Keratinocyte (primary cell): Measurements from ENCODE around the gene FKBP14. TPM values are rescaled to one million over a fixed set of nuclear protein-coding genes. Genes with fewer than 3 reads are reported as not detected.

Experiments used
- DNase-seq: peaks from one replicate; pipeline ENCODE4 v3.0.0-alpha.2; 2011; ENCODE audit warnings: low read depth, missing footprints, low spot score
- FAIRE-seq: peaks from 2 replicates; lab custom pipeline; 2011; peaks lifted over from hg19 to GRCh38; lab: Jason Lieb, UNC
- H2AFZ ChIP-seq: 2 replicates; pipeline ENCODE4 v1.6.0; 2012; ENCODE audit warnings: low read length, control low read depth, inconsistent platforms; ENCODE audit not compliant: control insufficient read depth
- H3K27ac ChIP-seq: 2 replicates; pipeline ENCODE4 v1.5.1; 2011; ENCODE audit warnings: low read length; ENCODE audit not compliant: control insufficient read depth, insufficient read depth
- H3K27me3 ChIP-seq: 3 replicates; pipeline ENCODE4 v1.6.0; 2011; ENCODE audit warnings: low read length; ENCODE audit not compliant: control insufficient read depth, insufficient read depth; ENCODE audit errors: extremely low read depth
- H3K36me3 ChIP-seq, 2 experiments: 2 replicates in 1 of 2; 3 replicates in 1 of 2; pipeline ENCODE4 v1.5.1; 2011; ENCODE audit warnings: low read length in 2 of 2, mild to moderate bottlenecking in 1 of 2; ENCODE audit not compliant: control insufficient read depth in 2 of 2, insufficient read depth in 2 of 2; ENCODE audit errors: extremely low read depth in 1 of 2
- H3K4me1 ChIP-seq: 3 replicates; pipeline ENCODE4 v1.5.1; 2011; ENCODE audit warnings: low read length; ENCODE audit not compliant: control insufficient read depth, insufficient read depth; ENCODE audit errors: extremely low read depth
- H3K4me2 ChIP-seq: 3 replicates; pipeline ENCODE4 v1.6.0; 2011; ENCODE audit warnings: low read depth, low read length; ENCODE audit not compliant: control insufficient read depth, insufficient read depth; ENCODE audit errors: extremely low read depth
- H3K4me3 ChIP-seq, 3 experiments: fragments of 200-600 bp in 1 of 3; sonication (generic) in 1 of 3; 2 replicates in 2 of 3; 3 replicates in 1 of 3; pipeline ENCODE4 v1.5.1; 2011 to 2016; ENCODE audit warnings: low read length in 3 of 3, mild to moderate bottlenecking in 3 of 3, control low read depth in 2 of 3, inconsistent platforms in 1 of 3, low read depth in 1 of 3, mixed read lengths in 1 of 3, mixed run types in 1 of 3, moderate library complexity in 1 of 3; ENCODE audit not compliant: control insufficient read depth in 2 of 3, insufficient read depth in 2 of 3; ENCODE audit errors: extremely low read depth in 1 of 3
- H3K79me2 ChIP-seq: 2 replicates; pipeline ENCODE4 v1.6.0; 2012; ENCODE audit warnings: low read length; ENCODE audit not compliant: control insufficient read depth, insufficient read depth
- H3K9ac ChIP-seq: 3 replicates; pipeline ENCODE4 v1.6.0; 2011; ENCODE audit warnings: low read length; ENCODE audit not compliant: control insufficient read depth, insufficient read depth; ENCODE audit errors: extremely low read depth
- H3K9me1 ChIP-seq: 3 replicates; pipeline ENCODE4 v1.6.0; 2011; ENCODE audit warnings: low read length; ENCODE audit not compliant: control insufficient read depth, insufficient read depth; ENCODE audit errors: extremely low read depth
- H3K9me3 ChIP-seq: 2 replicates; pipeline ENCODE4 v1.5.1; 2012; ENCODE audit warnings: low read depth, low read length; ENCODE audit not compliant: control insufficient read depth
- H4K20me1 ChIP-seq: 3 replicates; pipeline ENCODE4 v1.6.0; 2011; ENCODE audit warnings: low read length; ENCODE audit not compliant: control insufficient read depth, insufficient read depth; ENCODE audit errors: extremely low read depth
- CTCF ChIP-seq, 3 experiments: IDR thresholded peaks in 1 of 3; conservative IDR thresholded peaks in 1 of 3; optimal IDR thresholded peaks in 1 of 3; 2 replicates in 2 of 3; 3 replicates in 1 of 3; pipeline versions ENCODE3 to v1.5.1; 2011; ENCODE audit warnings: low read length in 3 of 3, mild to moderate bottlenecking in 3 of 3, moderate library complexity in 2 of 3, control low read depth in 1 of 3, inconsistent platforms in 1 of 3; ENCODE audit not compliant: insufficient read depth in 2 of 3; ENCODE audit errors: extremely low read depth in 1 of 3
- EZH2 ChIP-seq: IDR thresholded peaks from one replicate; pipeline ENCODE4 v1.6.1; 2012; ENCODE audit warnings: inconsistent platforms, mild to moderate bottlenecking, low read length, moderate library complexity
- dilution Hi-C: fragments of 300-500 bp; cut with MboI; formaldehyde crosslinking; loops from one replicate; pipeline ENCODE4 v1.7.0; 2020; ENCODE audit warnings: low sequenced_read_pairs; ENCODE audit not compliant: extremely low pct_ligation_motif_present
- polyA plus RNA-seq, 5 experiments: library from polyadenylated mRNA; depleted of rRNA in 3 of 5; stranded (reverse) in 3 of 5; stranded (forward) in 1 of 5; unstranded in 1 of 5; fragments of >200 nt; gene quantifications; 1 replicate in 1 of 5; 2 replicates in 3 of 5; 3 replicates in 1 of 5; pipeline versions ENCODE4 v1.2.1 to v1.2.3, GENCODE V29; 2011 to 2012; ENCODE audit warnings: missing spikeins in 2 of 5, low read depth in 1 of 5, low replicate concordance in 1 of 5

FKBP14 gene
- polyA plus RNA-seq, 1 donor (not counting 4 experiments of a cell fraction or from before 2014, with no cell fraction given) = 24.5 TPM

GRCh38 chr7:30005464-30005863, 21.0 kb downstream of the FKBP14 start:
- no peaks in the 10 kb centered on the region for H3K27me3 ChIP-seq
- no peak overlapping the region for H3K4me2 ChIP-seq
- no peak overlapping the region for H2AFZ ChIP-seq
- DNase-seq (no peak), FAIRE-seq (no peak)
- H4K20me1 ChIP-seq = no peaks in the 10 kb centered on the region
- no peaks in the 10 kb centered on the region for H3K4me1 ChIP-seq
- no peaks in the 10 kb centered on the region for H3K79me2 ChIP-seq
- dilution Hi-C loops = no loop called here
- no peak overlapping the region for H3K4me3 ChIP-seq
- no peak overlapping the region for H3K27ac ChIP-seq
- H3K36me3 ChIP-seq = no peaks in the 10 kb centered on the region
- H3K9me3 ChIP-seq = no peaks in the 10 kb centered on the region
- H3K9me1 ChIP-seq = no peaks in the 10 kb centered on the region
- TF ChIP-seq EZH2 (no peak), CTCF (optimal IDR thresholded peaks at IDR 0.05 in 1 of 3, IDR thresholded peaks at IDR 0.05 in 1 of 3, conservative IDR thresholded peaks at IDR 0.05 in 1 of 3; ENCODE audit: extremely low read depth in 1 of 3, insufficient read depth in 2 of 3, low read length in 3 of 3) (no peak)
- no peak overlapping the region for H3K9ac ChIP-seq

- DNase-seq (no peak), FAIRE-seq (no peak)
- no peaks in the 10 kb centered on the region for H3K9me3 ChIP-seq
- no peak for TF ChIP-seq CTCF (optimal IDR thresholded peaks at IDR 0.05 in 1 of 3, IDR thresholded peaks at IDR 0.05 in 1 of 3, conservative IDR thresholded peaks at IDR 0.05 in 1 of 3; ENCODE audit: extremely low read depth in 1 of 3, insufficient read depth in 2 of 3, low read length in 3 of 3)
- no peak for TF ChIP-seq EZH2
- dilution Hi-C loops = no loop called here
- H2AFZ ChIP-seq = no peak overlapping the region
- no peaks in the 10 kb centered on the region for H4K20me1 ChIP-seq
- H3K36me3 ChIP-seq = no peaks in the 10 kb centered on the region
- H3K9ac ChIP-seq = no peak overlapping the region
- no peaks in the 10 kb centered on the region for H3K4me1 ChIP-seq
- H3K79me2 ChIP-seq = no peaks in the 10 kb centered on the region
- H3K9me1 ChIP-seq = no peaks in the 10 kb centered on the region
- H3K27ac ChIP-seq = no peak overlapping the region
- H3K27me3 ChIP-seq = no peaks in the 10 kb centered on the region
- no peak overlapping the region for H3K4me3 ChIP-seq
- no peak overlapping the region for H3K4me2 ChIP-seq
Measured at GRCh38 chr7:30003098-30003497, 23.4 kb downstream of the FKBP14 start.
